ENCODE measurements around the gene DDX25. TPM values are rescaled to one million over a fixed set of nuclear protein-coding genes. Genes with fewer than 3 reads are reported as not detected.

Gene DDX25
- total and polyA plus RNA-seq, 2 of the 4 experiments (the other 2 are of a cell fraction), result under 0.01 TPM; not detected in 1

DNA sequence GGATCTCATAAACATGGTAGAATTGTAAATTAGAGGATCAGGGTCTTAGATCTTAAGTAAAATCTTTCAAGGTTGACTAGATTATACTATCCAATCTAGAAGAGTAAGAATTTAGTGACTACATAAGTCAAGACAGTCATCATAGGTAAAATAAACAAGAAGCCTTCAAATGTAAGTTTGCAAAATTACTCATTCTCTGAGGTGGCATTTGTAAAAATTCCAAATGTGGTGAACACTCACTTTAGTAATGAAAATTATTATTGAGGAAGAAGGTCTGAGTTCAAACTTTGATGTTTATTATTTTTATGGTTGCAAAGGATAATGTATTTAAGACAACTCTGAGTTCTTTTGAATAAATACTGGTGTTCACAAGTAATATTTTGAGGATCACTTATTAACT lies 12.2 kb upstream of the DDX25 start:
- Histone ChIP-seq H3K4me2 (ENCODE audit: low read depth, low read length) (peak overlapping the region; percentile 33; the same call in 1 of the 2 replicates), H3K9ac (ENCODE audit: low read depth, low read length) (no peak overlapping the region), H2BK15ac (ENCODE audit: low read depth, low read length) (no peak overlapping the region), H3K14ac (replicated peaks; ENCODE audit: low read depth, low read length) (no peak overlapping the region), H4K20me1 (ENCODE audit: insufficient read depth, low read length) (no peaks in the 10 kb centered on the region), H3K4me3 (ENCODE audit: insufficient read depth, low read depth, low read length) (no peak overlapping the region), H3K9me1 (ENCODE audit: insufficient read depth, low read length) (no peaks in the 10 kb centered on the region; the same call in 1 of the 2 replicates), H2BK5ac (ENCODE audit: low read depth, low read length, poor library complexity, severe bottlenecking) (peak overlapping the region; percentile 43), H4K8ac (ENCODE audit: low read depth in 2 of 2, low read length in 2 of 2) (no peak overlapping the region), H3K4ac (ENCODE audit: low read depth, low read length) (no peak overlapping the region), H2AK5ac (ENCODE audit: low read depth, low read length) (no peak overlapping the region), H3K79me1 (ENCODE audit: low read depth in 1 of 2, low read length in 2 of 2) (peaks cover 22 to 41% of the 10 kb centered on the region in 2 experiments), H3K9me3 (ENCODE audit: control insufficient read depth, insufficient read depth, low read length) (no peaks in the 10 kb centered on the region), H3K27ac (ENCODE audit: insufficient read depth, low read length) (no peak overlapping the region), H3K18ac (ENCODE audit: low read depth, low read length) (no peak overlapping the region), H3K56ac (ENCODE audit: extremely low read depth, insufficient read depth, low read length) (no peak overlapping the region), H4K91ac (ENCODE audit: insufficient read depth, low read depth, low read length) (no peak overlapping the region), H3K27me3 (ENCODE audit: control insufficient read depth, insufficient read depth, low read length) (no peaks in the 10 kb centered on the region), H2AFZ (replicated peaks; ENCODE audit: low read length, poor library complexity) (no peak overlapping the region), H3K4me1 (ENCODE audit: control insufficient read depth, insufficient read depth, low read length) (peaks cover 4% of the 10 kb centered on the region), H2AK9ac (replicated peaks; ENCODE audit: low read depth, low read length, poor library complexity) (no peak overlapping the region), H3K36me3 (ENCODE audit: control insufficient read depth, insufficient read depth, low read length) (peaks cover 6% of the 10 kb centered on the region), H3K23ac (ENCODE audit: low read depth, low read length) (no peak overlapping the region), H4K5ac (ENCODE audit: low read depth, low read length) (no peak overlapping the region), H2BK20ac (ENCODE audit: low read depth, low read length) (no peak overlapping the region), H2BK120ac (ENCODE audit: low read depth, low read length) (no peak overlapping the region)
- ATAC-seq (ENCODE audit: low read depth) (no peak; the same call in 1 of the 2 replicates), DNase-seq (peak; percentile 75)
- BruUV-seq (replicated peaks), result no TSS peak
- intact Hi-C loops (cut with micrococcal nuclease), result no loop called here
- in situ Hi-C loops (cut with MboI; ENCODE audit: low sequenced_read_pairs), result no loop called here
- TF ChIP-seq POLR2A (IDR thresholded peaks at IDR 0.05; ENCODE audit: low read depth, low read length) (no peak), CEBPB (IDR thresholded peaks at IDR 0.05; ENCODE audit: low read depth, low read length) (peak; percentile 19; the same call in 1 of the 2 replicates), RFX5 (IDR thresholded peaks at IDR 0.05; ENCODE audit: low read depth, low read length) (no peak), BHLHE40 (IDR thresholded peaks at IDR 0.05; ENCODE audit: low read depth, low read length) (no peak), SMC3 (IDR thresholded peaks at IDR 0.05; ENCODE audit: low read depth, low read length) (no peak), MAFK (IDR thresholded peaks at IDR 0.05; ENCODE audit: low read depth, low read length) (0 out of 2 replicates have a peak, but pooled peaks have one; percentile 8), FOS (IDR thresholded peaks at IDR 0.05; ENCODE audit: low read depth, low read length) (peak; percentile 33; the same call in 1 of the 2 replicates), USF2 (IDR thresholded peaks at IDR 0.05; ENCODE audit: low read depth, low read length) (no peak)
- CTCF ChIA-PET, result no interaction called here
- POLR2A ChIA-PET (ENCODE audit: unreplicated experiment), result no interaction called here
- dilution Hi-C loops (cut with HindIII; ENCODE audit: low sequenced_read_pairs, unreplicated experiment), result no loop called here

Measured in IMR-90 (cell line).